HG03025 (cell line): ENCODE results near the gene TATDN2.
"Not testable (repeated sequence)": the region's sequence is repeated elsewhere in the genome, so short reads cannot be mapped to it uniquely, and the experiment has no call there.

ENCODE experiments used
- ATAC-seq: cut with Tn5 transposase; IDR thresholded peaks from one replicate; pipeline ENCODE4 v1.9.1; 2021; ENCODE audit warnings: mild to moderate bottlenecking, moderate library complexity; ENCODE audit not compliant: unreplicated experiment, low FRiP score

The TATDN2 gene

GRCh38 chr3:10266936-10267335 lies 18.7 kb downstream of the TATDN2 start:
- not testable (repeated sequence) for ATAC-seq

GRCh38 chr3:10268116-10268515 lies 19.9 kb downstream of the TATDN2 start:
- ATAC-seq = no peak

DNA sequence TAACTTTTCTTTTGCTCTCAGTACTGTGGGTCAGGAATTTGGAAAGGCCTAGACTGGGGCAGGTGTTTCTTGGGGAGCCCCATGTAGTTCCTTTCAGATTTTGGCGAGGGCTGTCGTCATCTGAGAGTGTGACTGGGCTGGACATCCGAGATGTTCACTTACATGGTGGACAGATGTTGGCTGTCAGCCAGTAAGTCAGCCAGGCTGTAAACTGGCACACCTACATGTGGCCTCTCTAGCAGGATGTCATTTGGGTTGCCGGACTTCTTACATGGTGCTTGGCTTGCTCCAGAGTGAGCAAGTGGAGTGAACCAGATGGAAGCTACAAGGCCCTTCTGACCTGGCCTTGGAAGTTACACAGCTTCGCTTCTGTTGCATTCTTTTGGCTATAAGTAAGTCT lies 20.7 kb downstream of the TATDN2 start:
- ATAC-seq = no peak

- ATAC-seq = no peak
These were observed 21.2 kb downstream of the TATDN2 start for GRCh38 chr3:10269443-10269842.

GRCh38 chr3:10272476-10272875 lies 24.2 kb downstream of the TATDN2 start:
- not testable (repeated sequence) for ATAC-seq

DNA sequence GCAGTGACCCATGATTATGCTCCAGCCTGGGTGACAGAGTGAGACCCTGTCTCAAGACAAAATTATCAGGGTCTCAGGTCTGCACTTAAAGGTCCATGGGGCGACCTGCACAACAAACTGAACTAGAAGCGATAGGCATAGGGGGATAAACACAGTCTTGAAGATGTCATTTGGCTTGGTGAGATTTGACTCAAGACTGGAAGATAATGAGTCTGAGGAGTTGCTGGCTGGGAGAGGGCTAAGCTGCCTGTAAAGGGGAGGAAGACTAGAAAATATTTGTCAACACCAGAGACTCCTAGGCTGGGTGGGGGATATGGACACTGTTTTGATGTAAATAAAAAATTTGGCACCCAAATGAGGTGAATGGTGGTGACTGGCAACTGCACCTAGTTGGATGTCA lies 24.7 kb downstream of the TATDN2 start:
- no peak for ATAC-seq

DNA sequence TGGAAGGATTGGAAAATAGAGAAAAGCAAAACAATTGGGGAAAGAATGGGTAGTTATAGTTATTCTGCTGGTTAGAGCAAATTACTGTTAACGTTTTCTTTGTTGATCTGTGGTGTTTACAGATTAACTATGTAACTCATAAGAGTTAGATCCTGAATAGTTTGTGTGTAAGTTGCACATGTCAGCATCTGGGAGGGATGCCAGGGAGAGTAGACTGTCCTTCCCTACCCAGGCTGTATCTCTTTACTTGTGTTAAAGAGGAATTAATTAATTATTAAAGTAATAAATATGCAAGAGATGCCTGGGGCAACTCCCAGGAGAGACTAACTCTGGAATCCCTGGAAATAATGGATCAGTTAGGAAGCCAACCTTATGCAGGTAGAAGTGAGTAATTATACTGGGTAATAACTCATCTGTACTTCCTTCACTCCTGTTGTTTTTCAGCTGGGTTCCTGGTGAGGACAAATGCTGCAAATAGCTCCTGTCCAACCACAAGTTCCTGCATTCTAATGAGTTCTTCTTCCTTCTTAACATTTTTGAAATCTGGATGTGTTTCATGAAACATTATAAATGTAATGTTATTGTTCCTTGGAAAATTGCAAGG lies 25.5 kb downstream of the TATDN2 start:
- ATAC-seq = no peak

GRCh38 chr3:10274601-10275000 lies 26.3 kb downstream of the TATDN2 start:
- no peak for ATAC-seq

- no peak for ATAC-seq
These were observed 28.9 kb downstream of the TATDN2 start for GRCh38 chr3:10277115-10277625.

DNA sequence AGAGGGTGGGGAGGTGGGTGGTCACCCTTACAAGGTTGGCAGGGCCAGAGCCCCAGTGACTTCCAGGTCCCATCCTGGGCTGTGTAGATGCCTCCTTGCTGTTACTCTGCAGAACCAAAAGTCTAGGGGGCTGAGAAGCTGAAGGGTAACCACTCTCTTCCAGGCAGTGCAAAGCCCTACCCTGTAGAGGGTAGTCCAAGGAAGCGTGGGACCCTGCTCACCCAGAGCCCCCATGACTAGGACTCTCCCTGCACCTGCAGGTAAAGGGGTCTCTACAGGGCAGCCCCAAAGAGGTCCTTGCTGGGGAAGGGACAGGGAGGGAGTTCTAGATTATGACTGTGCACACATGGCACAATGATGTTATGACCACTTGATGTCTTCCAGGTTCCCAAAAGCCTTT lies 30.2 kb downstream of the TATDN2 start:
- ATAC-seq = no peak

DNA sequence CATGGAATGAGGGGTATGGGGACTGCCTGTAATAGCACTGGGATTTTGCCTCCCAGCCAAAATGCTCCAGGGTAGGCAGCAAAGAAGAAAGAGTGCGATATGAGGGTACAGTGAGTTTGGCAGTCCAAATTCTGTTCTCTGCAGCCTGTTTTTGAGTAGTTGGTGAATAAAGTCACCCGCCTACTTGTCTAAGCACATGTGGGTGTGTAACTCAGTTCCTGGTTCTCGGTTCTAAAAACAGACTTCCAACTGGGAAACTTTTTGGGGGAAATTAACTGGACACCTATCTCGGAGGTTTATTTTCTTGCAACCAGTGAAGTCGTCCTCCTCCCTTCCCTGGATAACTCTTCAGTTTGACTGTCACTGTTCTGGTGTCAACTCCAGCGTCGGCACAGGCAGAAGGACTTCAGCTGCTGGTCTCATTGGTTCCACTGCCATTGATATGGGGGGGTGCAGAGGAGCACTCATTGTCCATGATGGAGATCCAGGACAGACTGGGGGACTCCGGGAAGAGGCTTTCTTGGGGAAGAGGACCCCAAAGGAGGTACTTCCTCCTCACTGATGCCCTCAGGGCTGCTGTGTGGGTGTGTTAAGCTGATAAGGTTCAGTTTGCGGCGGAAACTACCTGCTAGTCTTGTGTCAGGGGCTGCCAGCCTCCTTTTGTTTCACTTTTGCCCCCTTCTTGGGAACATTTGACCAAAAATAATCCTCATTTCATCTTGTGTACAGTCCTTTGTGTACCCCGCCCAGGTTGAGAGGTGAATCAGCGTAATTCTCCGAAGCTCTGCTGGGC lies 31.3 kb downstream of the TATDN2 start:
- no peak for ATAC-seq

DNA sequence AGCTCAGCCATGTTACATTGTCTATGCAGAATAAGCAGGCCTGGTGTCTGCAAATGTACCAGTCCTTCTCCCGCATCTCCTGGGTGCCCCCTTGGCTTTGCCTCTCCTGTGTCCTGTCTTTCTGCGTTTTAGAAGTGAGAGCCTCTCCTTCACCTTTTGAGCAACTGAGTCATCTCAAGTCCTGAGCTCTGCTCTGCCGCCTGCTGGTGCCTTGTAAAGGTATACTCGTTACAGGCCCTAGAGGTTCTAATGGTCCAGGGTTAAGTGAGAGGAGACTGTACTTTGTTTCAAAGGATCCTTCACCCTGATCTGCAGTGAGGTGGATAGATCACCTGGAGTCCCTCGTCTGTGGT lies 31.9 kb downstream of the TATDN2 start:
- no peak for ATAC-seq

DNA sequence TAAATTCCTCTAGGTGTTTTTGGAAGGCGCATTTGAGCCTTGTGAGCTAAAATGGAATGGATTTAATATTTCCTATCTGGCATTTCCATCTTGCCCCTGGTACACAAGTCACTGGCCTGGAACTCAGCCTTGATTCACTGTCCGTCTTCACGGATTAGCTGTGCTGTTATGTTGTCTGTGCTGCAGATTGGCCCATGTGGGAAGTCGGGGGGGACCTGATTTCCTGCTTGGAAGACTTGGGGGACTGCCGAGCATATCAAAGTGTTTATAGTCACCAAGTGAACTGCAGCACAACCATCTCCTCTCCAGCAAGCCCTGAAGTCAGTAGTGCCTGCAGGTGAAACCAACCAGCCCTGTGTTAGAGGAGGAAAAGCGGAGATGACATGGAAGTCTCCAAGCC lies 32.3 kb downstream of the TATDN2 start:
- no peak for ATAC-seq

DNA sequence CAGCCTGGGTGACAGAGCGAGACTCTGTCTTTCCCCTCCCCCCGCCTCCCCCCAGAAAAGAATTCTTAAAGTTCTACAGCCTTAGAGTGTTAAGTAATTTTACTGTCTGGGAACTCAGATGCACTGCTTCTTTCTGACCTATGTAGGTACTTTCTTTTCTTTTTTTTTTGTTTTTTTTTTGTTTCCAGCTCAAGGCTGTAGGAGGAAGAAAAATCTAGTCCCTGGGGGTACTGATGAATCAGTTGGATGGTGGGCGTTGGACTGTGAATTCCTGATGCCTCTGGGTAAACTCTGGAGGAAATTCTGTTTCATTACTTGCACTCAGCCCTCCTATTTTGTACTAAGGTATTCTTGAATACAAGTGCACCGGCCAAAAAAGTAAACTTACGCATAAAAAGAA lies 33.7 kb downstream of the TATDN2 start:
- ATAC-seq = no peak

DNA sequence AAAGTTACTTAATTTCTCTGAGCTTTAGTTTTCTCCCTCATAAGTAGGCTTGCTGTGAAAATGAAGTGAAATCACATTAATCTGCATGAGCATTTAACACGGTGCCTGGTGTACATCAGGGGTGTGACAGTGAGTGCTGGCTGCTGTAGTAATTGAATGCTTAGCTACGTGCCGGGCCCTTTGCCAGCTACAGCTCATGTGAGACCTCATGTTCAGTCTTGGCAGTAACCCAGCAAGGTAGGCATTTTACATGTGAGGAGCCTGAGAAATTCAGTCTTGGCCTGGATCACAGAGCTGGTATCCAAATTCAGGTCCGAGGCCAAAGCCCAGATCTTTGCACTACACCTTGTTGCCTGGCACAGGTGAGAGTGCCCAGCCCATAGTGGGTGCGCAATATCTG lies 35.4 kb downstream of the TATDN2 start:
- no peak for ATAC-seq

- ATAC-seq = no peak
These were observed 36.2 kb downstream of the TATDN2 start for GRCh38 chr3:10284496-10284895.

GRCh38 chr3:10285272-10286132 lies 37.2 kb downstream of the TATDN2 start:
- no peak for ATAC-seq

DNA sequence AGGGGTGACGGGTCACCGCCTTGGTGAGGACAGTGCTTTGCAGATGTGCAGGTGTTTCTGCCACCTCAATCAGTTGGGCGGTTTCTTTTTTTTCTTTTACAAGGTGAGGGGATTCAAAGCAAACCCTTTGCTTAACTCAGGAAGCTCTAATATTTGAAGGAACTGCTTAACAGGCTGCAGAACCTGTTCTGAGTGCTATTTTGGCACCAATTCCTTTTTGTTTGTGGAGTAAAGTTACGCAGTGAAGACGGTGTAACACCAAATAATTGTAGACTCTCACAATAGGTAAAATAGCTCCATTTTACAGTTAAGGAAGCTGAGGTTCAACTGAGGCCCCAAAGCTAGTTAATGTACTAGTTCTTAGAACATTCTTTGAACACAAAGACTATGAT lies 37.9 kb downstream of the TATDN2 start:
- ATAC-seq = no peak

GRCh38 chr3:10286596-10287295 lies 38.5 kb downstream of the TATDN2 start:
- no peak for ATAC-seq

- no peak for ATAC-seq
These were observed 39.8 kb downstream of the TATDN2 start for GRCh38 chr3:10287936-10288574.
